GM11168 (cell line): ENCODE results near the gene NUMB.

Experiments
- in situ Hi-C: fragments of 300-500 bp; cut with MboI; formaldehyde crosslinking; loops from one replicate; pipeline ENCODE4 v1.12.0; 2022; ENCODE audit warnings: low sequenced_read_pairs; ENCODE audit not compliant: unreplicated experiment

The NUMB gene

DNA sequence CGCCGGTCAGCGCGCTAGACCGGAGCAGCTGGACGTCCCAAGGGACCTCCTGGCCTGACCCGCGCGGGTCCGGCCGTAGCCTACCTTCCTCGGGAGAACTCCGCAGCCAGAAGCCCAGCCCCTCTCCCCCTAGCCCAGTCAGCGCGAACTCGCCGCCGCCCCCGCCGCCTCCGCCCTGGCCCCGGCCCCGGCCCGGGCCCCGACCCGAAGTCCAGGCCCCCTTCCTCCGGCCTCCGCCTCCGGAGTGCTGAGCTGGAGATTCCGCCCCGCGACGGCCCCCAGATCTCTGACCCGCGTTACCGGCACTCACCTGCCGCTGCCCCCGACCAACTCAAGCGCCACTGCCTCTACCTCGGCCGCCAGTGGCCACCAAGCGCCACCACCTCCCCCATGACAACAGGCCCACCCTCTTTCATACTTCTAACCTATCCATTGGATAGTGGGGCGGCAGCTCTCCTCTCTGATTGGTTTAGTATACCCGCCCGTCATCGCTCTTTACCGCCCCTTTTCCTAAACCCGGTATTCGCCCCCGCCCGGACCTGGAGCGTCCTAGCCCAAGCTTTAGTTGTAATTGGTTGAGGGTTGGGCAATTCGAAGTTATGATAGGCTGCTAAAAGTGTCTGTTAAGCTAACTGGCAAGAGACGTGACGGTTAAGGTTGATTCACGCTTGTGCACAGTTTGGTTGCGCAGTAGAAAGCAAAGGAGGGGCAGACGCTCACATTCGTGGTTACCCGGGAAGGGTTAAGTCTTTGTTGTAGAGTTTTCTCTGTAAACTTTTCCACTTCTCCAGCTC is at the start of gene NUMB:
TSS of gene NUMB (minus strand) at position 364 of the 794 bp plus-strand sequence. CDS start 102,795 bp downstream, outside the sequence.
- in situ Hi-C loops: no loop called here

DNA sequence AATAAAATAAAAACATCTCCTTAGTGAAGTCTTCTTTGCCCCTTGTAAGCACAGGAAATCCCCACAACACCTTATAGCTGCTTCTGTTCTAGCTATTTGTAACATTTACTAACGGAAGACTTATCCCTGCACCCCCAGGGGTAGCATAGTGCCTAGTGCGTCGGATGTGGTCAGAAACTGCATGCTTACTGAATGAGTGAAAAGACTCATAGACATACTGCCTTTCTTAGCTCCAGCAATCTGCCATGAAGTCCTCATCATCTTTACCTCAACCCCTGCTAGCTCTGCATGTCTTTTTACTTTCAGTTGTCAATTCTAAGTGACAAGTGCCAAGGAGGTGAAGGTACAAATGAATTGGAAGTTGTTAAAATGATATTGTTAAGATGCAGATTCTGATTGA is 45.3 kb upstream of the NUMB start:
- in situ Hi-C loops: no loop called here

DNA sequence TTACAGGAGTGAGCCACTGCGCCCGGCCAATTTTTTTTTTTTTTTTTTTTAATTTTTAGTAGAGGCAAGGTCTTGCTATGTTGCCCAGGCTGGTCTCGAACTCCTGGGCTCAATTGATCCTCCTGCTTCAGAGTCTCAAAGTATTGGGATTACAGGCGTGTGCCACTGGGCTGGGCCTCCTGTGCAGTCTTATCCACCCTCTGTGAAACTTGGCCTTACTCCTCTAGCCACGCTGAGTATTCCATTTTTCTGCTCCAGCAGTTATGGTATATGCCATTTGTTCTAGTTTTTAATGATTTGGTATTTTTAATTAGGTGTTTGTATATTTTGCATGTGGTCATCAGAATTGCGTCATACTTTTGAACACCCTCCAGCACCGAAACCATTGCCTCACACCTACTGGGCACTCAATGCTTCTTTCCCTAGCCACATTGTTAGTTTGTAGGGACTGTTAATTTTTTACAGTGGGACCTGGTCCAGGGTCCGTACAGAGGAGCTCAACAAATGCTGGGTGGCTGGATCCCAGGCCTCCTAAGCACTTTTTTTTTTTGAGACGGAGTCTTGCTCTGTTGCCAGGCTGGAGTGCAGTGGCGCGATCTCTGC is 43.8 kb upstream of the NUMB start:
- in situ Hi-C loops: no loop called here

DNA sequence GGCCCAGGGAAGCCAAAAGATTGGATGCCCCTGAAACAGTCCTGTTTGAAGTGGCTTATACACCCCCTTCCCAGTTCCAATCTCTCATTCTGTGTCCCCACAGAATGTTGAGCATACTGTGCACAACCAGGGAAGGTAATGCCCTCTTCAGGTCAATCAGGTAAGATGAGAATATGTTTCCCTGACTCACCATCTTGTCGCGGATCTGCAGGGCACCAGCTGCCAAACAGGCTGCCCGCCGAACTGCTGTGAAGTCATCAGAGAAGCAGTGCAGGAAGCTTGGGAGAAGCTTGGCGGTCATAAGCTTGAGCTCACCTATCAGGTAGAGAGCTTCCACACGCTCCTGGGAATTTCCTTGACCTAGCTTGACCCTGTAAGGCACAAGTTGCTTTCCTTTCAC is 42.0 kb upstream of the NUMB start:
- in situ Hi-C loops: no loop called here

DNA sequence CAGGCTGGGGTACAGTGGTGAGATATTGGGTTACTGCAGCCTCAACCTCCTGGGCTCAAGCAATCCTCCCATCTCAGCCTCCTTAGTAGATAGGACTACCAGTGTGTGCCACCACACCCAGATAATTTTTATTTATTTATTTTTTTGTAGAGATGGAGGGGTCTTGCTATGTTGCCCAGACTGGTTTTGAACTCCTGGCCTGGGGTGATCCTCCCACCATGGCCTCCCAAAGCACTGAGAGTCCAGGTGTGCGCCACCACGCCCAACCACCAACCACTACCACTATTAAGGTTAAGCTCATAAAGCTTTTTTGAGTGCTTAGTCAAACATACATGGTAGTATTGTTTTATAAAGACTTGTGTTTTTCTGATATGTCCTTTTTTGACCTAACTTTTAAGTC is 36.2 kb upstream of the NUMB start:
- in situ Hi-C loops: no loop called here

DNA sequence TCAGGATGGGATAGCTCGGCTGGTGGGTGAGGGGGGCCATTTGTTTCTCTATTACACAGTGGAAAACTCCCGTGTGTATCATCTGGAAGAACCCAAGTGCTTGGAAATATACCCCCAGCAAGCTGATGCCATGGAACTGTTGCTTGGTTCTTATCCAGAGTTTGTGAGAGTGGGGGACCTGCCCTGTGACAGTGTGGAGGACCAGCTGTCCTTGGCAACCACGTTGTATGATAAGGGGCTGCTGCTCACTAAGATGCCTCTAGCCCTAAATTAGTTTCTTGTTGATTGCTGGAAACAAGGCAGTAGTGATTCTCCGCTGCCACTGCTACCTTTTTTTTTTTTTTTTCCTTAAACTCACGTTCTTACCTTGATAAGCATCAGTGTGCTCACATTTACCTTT is 34.3 kb upstream of the NUMB start:
- in situ Hi-C loops: no loop called here

DNA sequence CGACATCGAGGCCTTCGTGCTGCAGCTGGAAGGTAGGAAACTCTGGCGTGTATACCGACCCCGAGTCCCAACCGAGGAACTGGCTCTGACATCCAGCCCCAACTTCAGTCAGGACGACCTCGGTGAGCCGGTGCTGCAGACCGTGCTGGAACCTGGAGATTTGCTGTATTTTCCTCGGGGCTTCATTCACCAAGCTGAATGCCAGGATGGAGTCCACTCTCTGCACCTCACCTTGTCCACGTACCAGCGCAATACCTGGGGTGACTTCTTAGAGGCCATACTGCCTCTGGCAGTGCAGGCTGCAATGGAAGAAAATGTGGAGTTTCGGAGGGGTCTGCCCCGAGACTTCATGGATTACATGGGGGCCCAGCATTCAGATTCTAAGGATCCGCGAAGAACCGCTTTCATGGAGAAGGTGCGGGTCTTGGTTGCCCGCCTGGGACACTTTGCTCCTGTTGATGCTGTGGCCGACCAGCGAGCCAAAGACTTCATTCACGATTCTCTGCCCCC is 33.8 kb upstream of the NUMB start:
- in situ Hi-C loops: no loop called here

DNA sequence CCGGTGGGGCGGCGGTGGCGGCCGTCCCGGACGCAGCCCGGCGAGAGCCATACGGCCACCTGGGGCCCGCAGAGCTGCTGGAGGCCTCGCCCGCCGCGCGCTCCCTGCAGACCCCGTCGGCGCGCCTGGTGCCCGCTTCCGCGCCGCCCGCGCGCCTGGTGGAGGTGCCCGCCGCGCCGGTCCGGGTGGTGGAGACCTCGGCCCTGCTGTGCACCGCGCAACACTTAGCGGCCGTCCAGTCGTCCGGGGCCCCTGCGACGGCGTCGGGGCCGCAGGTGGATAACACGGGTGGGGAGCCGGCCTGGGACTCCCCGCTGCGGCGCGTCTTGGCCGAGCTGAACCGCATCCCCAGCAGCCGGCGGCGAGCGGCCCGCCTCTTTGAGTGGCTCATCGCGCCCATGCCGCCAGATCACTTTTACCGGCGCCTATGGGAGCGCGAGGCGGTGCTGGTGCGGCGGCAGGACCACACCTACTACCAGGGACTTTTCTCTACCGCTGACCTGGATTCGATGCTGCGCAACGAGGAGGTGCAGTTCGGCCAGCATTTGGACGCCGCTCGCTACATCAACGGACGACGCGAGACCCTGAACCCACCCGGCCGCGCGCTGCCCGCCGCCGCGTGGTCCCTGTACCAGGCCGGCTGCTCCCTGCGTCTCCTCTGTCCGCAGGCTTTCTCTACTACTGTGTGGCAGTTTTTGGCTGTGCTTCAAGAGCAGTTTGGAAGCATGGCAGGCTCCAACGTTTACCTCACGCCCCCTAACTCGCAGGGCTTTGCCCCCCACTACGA is 33.1 kb upstream of the NUMB start:
- in situ Hi-C loops: no loop called here

DNA sequence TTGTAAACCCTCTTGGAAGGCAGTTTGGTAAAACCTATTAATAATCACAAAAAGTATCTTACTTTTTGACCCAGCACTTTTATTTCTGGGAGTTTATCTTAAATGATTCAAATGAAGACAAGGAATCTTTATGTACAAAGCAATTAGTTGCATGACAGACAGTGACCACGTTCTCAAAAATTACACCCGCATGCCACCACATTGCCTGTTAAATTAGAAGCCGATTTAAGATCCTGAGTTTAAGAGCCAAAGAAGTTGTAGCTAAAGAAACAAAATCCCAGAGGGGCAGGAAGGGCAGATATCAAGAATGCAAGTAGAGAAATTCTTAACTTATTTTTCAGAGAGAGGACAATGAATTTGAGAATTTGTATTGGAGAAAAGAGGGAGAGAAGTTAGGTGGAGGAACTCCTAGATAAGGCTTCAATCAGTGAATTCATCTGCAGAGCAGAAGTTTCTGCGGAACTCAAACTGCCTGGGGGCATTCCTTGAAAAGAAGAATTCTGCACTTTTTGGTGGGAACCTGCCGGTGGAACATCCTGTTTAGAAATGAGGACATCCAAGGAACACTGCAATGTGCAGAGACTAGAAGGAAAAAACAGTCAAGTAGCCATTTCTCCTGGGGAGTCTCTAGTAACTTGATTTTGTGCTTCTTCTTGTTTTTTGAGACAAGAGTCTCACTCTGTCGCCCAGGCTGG is 31.3 kb upstream of the NUMB start:
- in situ Hi-C loops: no loop called here

DNA sequence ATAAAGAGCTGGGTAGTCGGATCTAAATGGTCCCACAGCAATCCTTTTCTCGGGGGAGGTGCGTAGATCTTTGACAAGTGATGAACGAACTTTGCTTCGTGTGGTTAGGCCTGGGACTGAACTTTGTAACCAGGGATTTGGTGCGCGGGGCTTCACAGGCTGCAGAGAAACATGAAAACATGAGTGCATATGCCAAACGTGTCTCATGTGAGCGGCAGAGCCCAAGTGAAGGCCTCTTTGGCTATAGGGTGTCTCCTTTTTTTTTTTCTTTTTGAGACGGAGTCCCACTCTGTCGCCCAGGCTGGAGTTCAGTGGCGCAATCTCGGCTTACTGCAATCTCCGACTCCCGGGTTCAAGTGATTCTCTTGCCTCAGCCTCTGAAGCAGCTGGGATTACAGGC is 20.3 kb upstream of the NUMB start:
- in situ Hi-C loops: no loop called here

DNA sequence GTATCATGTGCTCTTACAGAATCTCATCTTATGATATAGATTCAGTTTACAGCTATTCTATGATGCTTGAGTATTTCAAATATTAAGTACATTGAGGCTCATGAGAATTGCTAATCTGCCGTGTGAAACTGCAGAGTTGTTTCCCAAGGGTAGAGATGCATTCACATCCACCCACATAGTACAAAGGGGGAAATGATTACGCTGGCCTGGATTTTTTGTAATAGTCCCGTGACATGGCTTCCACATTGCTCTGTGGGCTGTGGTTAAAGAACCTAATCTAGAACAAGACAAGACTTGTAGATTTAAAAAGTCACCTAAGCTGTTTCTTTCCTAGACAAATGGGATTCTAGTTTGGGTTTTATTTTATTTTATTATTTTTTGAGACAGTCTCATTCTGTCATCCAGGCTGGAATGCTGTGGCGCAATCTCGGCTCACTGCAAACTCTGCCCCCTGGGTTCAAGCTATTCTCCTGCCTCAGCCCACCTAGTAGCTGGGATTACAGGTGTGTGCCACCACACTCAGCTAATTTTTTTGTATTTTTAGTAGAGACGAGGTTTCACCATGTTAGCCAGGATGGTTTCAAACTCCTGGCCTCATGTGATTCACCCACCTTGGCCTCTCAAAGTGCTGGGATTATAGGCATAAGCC is 19.4 kb upstream of the NUMB start:
- in situ Hi-C loops: no loop called here

DNA sequence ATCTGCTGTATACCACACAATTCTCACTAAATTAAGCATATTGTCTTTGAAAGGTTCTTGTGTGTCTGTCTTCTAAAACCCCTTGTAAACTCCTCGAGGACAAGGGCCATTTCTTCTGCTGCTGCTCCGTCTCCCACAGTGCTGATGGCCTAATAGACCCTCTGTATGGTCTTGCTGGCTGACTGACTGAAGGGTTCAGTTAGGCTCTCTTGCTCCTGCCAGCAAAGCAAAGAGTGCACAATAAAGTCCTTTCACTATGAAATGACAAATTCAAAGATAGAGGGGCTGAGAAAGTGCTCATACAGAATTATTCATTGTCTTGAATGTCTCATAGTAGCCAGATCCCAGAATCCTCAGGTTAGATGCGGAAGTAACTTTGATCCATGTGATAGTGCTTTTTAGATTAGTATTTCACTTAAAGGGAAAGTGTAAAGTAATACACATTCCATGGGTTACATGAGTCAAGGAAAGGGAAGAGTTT is 18.1 kb upstream of the NUMB start:
- in situ Hi-C loops: no loop called here

DNA sequence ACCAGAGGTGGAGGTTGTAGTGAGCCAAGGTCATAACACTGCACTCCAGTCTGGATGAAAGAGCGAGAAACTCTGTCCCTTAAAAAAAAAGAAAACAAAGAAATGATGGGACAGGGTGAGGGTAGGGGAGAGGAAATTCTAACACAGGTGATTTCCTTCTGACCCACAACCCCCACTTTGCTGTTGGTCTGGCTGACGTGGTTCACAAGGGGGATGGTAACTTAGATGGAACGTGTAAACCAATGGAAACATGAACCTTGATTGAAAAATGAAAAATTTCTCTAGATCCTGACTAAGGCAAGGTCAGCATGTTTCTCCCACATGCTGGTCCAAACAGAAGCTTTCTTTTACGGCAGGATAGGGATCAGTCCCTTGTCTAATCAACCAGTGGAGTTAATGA is 16.6 kb upstream of the NUMB start:
- in situ Hi-C loops: no loop called here

DNA sequence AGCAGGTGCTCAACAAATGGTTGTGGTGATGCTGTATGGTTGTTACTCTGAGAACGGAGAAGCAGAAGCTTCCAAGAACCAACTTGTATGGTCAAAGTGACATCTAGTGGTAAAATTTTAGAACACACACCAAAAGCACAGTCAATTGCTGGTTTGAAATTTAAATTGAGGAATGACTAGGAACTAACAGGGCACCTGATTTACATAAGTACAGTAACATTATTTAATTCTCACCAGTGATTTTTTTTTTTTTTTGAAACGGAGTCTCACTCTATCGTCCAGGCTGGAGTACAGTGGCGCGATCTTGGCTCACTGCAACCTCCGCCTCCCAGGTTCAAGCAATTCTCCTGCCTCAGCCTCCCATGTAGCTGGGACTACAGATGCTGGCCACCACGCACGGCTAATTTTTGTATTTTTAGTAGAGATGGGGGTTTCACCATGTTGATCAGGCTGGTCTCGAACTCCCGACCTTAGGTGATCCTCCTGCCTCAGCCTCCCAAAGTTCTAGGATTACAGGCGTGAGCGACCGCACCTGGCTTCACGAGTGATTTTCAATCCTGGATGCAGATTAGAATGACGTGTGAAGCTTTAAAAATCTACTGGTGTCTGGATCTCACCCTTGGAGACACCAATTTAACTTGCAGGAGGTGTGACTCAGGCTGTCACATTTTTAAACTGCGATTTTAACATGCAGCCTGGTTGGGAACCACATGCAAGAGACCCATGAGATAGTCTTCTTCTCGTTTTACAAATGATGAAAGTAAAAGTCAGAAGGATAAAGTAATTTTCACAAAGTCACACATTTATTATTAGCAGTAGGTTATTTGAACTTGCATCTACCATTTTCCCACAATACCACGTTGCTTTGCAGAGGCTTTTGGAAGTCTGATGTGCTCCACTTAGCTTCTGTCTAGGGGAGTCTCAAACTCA is 14.1 kb upstream of the NUMB start:
- in situ Hi-C loops: no loop called here

DNA sequence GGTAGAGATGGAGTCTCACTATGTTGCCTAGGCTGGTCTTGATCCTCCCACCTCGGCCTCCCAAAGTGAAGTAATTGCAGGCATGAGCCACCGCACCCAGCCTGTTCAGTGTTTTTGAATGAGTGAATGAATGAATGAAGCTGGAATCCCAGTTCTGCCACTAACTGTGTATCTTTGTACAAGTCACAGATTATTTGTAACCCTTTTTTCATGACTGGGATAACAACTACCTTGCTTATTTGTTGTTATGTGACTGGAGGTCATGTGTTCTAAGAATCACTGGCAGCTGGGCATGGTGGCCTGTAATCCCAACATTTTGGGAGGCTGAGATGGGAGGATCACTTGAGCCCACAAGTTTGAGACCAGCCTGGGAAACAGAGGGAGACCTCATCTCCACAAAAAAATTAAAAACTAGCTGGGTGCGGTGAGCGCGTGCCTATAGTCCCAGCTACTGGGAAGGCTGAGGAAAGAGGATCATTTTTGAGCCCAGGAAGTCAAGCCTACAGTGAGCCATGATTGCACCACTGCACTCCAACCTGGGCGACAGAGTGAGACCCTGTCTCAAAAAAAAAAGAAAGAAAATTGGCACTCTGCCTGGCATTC is 13.3 kb upstream of the NUMB start:
- in situ Hi-C loops: no loop called here

DNA sequence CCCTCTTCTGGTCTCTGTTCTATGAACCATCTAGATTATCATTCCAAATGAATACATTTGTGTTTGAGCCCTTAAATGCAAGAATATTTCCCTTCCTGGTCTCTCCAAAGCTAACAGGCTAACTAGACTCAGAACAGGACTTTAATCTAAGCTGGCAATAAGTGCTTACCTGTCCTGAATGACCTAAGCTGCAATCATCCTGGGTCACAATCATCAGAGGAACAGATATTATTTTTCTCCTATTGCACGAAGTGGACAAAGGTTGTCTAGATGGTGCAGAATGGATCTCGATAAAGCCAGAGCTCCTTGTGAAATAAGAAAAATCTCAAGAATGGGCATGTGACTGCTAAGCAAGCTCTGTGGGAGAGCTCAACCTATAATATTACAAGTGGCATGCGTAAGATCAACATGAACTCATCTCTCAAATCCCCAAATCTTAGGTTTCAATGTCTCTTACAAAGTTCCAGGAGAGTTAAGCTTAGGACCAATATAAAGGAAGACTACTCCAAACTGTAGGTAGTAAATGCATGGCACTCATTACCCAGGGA is 10.6 kb upstream of the NUMB start:
- in situ Hi-C loops: loop anchor here (5.0 kb wide), 1 partner anchor 172 kb away; no protein-coding TSS in a partner anchor

DNA sequence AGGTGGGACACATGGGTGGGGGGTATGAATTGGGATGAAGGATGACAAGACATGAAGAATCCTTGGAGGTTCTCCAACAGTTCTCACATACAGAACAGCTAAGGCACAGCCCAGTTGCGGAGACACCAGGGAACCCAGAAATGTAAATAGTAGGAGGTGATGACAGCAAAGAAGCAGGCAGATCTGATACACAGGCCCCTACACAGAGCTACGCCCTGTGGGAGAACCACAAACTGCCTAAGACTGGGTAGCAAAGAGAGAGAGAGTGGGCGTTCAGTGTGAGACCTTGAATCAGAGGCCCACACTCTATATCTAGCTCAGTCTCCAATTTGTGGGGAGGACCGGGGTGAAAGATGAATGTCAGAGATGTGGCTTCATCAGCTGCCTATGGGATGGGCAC is 9.5 kb upstream of the NUMB start:
- in situ Hi-C loops: loop anchor here (5.0 kb wide), 1 partner anchor 170 kb away; no protein-coding TSS in a partner anchor

DNA sequence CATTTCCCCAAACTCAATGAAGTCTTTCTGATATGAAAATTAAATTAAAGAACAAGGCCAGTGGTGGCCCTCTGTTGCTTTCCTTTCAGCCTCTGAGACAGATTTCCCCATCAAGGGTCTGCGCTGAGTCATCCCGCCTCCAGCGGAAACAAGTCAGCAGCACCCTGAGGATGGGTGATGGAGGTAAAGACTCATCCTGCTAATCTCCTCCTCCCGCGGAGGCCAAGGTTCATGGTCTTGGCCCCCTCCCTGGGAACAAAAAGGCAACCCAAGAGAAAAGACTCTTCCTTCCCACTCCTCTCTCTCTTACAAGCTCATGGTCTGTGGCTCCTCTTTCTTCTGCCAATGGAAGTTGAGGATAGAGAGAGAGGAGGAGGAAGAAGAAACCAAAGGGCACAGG is 9.0 kb upstream of the NUMB start:
- in situ Hi-C loops: loop anchor here (5.0 kb wide), 1 partner anchor 170 kb away; no protein-coding TSS in a partner anchor
